ENCODE results near the gene PPP2R5C. TPM values are rescaled to one million over a fixed set of nuclear protein-coding genes. Genes with fewer than 3 reads are reported as not detected.

The PPP2R5C gene
- total and polyA plus RNA-seq, 2 donors = 144 to 175 TPM

- H3K27ac ChIP-seq (ENCODE audit: low read depth in 1 of 2, low read length in 1 of 2) = no peak overlapping the region
- no peaks in the 10 kb centered on the region for H3K36me3 ChIP-seq (ENCODE audit: control insufficient read depth in 2 of 2, insufficient read depth in 2 of 2, low read length in 1 of 2)
- 93% methylated on average over 4 of the region's 4 CpGs for WGBS
- no peak for DNase-seq (ENCODE audit: low read depth in 6 of 9, low spot score in 9 of 9)
- H3K27me3 ChIP-seq (ENCODE audit: control insufficient read depth in 2 of 2, insufficient read depth in 1 of 2, low read length in 1 of 2) = peaks cover 0 to 17% of the 10 kb centered on the region in 2 donors
- H3K4me3 ChIP-seq (ENCODE audit: low read length in 2 of 2) = no peak overlapping the region
- H3K4me1 ChIP-seq (ENCODE audit: control insufficient read depth in 2 of 2, insufficient read depth in 2 of 2, low read length in 2 of 2) = peaks cover 11 to 16% of the 10 kb centered on the region in 2 donors
- peaks cover 0 to 4% of the 10 kb centered on the region in 2 donors for H3K9me3 ChIP-seq (ENCODE audit: control insufficient read depth in 2 of 2, insufficient read depth in 1 of 2, low read length in 1 of 2)
These were observed 188.6 kb downstream of the PPP2R5C start for GRCh38 chr14:101950100-101950499.

GRCh38 chr14:101950516-101951215 lies 189.2 kb downstream of the PPP2R5C start:
- Histone ChIP-seq H3K4me1 (ENCODE audit: control insufficient read depth in 2 of 2, insufficient read depth in 2 of 2, low read length in 2 of 2) (peaks cover 11 to 16% of the 10 kb centered on the region in 2 donors), H3K4me3 (ENCODE audit: low read length in 2 of 2) (no peak overlapping the region), H3K27me3 (ENCODE audit: control insufficient read depth in 2 of 2, insufficient read depth in 1 of 2, low read length in 1 of 2) (peaks cover 0 to 12% of the 10 kb centered on the region in 2 donors), H3K36me3 (ENCODE audit: control insufficient read depth in 2 of 2, insufficient read depth in 2 of 2, low read length in 1 of 2) (no peaks in the 10 kb centered on the region), H3K27ac (ENCODE audit: low read depth in 1 of 2, low read length in 1 of 2) (no peak overlapping the region), H3K9me3 (ENCODE audit: control insufficient read depth in 2 of 2, insufficient read depth in 1 of 2, low read length in 1 of 2) (peaks cover 0 to 4% of the 10 kb centered on the region in 2 donors)
- WGBS = 97% methylated on average over 4 of the region's 4 CpGs
- no peak for DNase-seq (ENCODE audit: low read depth in 6 of 9, low spot score in 9 of 9)

- peaks cover 8 to 11% of the 10 kb centered on the region in 2 donors for H3K4me1 ChIP-seq (ENCODE audit: control insufficient read depth in 2 of 2, insufficient read depth in 2 of 2, low read length in 2 of 2)
- peaks cover 0 to 2% of the 10 kb centered on the region in 2 donors for H3K27me3 ChIP-seq (ENCODE audit: control insufficient read depth in 2 of 2, insufficient read depth in 1 of 2, low read length in 1 of 2)
- H3K36me3 ChIP-seq (ENCODE audit: control insufficient read depth in 2 of 2, insufficient read depth in 2 of 2, low read length in 1 of 2) = no peaks in the 10 kb centered on the region
- H3K9me3 ChIP-seq (ENCODE audit: control insufficient read depth in 2 of 2, insufficient read depth in 1 of 2, low read length in 1 of 2) = peaks cover 0 to 4% of the 10 kb centered on the region in 2 donors
- H3K4me3 ChIP-seq (ENCODE audit: low read length in 2 of 2) = no peak overlapping the region
- DNase-seq (ENCODE audit: low read depth in 6 of 9, low spot score in 9 of 9) = no peak
- 95% methylated on average over 8 of the region's 8 CpGs for WGBS
- no peak overlapping the region for H3K27ac ChIP-seq (ENCODE audit: low read depth in 1 of 2, low read length in 1 of 2)
These were observed 191.6 kb downstream of the PPP2R5C start for GRCh38 chr14:101953151-101953550.

- Histone ChIP-seq H3K36me3 (ENCODE audit: control insufficient read depth in 2 of 2, insufficient read depth in 2 of 2, low read length in 1 of 2) (no peaks in the 10 kb centered on the region), H3K4me1 (ENCODE audit: control insufficient read depth in 2 of 2, insufficient read depth in 2 of 2, low read length in 2 of 2) (no peaks in the 10 kb centered on the region), H3K9me3 (ENCODE audit: control insufficient read depth in 2 of 2, insufficient read depth in 1 of 2, low read length in 1 of 2) (no peaks in the 10 kb centered on the region), H3K27me3 (ENCODE audit: control insufficient read depth in 2 of 2, insufficient read depth in 1 of 2, low read length in 1 of 2) (peaks cover 0 to 2% of the 10 kb centered on the region in 2 donors), H3K27ac (ENCODE audit: low read depth in 1 of 2, low read length in 1 of 2) (no peak overlapping the region), H3K4me3 (ENCODE audit: low read length in 2 of 2) (no peak overlapping the region)
- DNase-seq (ENCODE audit: low read depth in 6 of 9, low spot score in 9 of 9) = no peak
- WGBS = 97% methylated on average over 6 of the region's 6 CpGs
These were observed 193.0 kb downstream of the PPP2R5C start for GRCh38 chr14:101954501-101954900.

GRCh38 chr14:101955695-101956161 lies 194.2 kb downstream of the PPP2R5C start:
- H3K27ac ChIP-seq (ENCODE audit: low read depth in 1 of 2, low read length in 1 of 2) = no peak overlapping the region
- H3K4me1 ChIP-seq (ENCODE audit: control insufficient read depth in 2 of 2, insufficient read depth in 2 of 2, low read length in 2 of 2) = no peaks in the 10 kb centered on the region
- H3K9me3 ChIP-seq (ENCODE audit: control insufficient read depth in 2 of 2, insufficient read depth in 1 of 2, low read length in 1 of 2) = no peaks in the 10 kb centered on the region
- H3K27me3 ChIP-seq (ENCODE audit: control insufficient read depth in 2 of 2, insufficient read depth in 1 of 2, low read length in 1 of 2) = peaks cover 0 to 2% of the 10 kb centered on the region in 2 donors
- no peaks in the 10 kb centered on the region for H3K36me3 ChIP-seq (ENCODE audit: control insufficient read depth in 2 of 2, insufficient read depth in 2 of 2, low read length in 1 of 2)
- DNase-seq (ENCODE audit: low read depth in 6 of 9, low spot score in 9 of 9) = no peak
- H3K4me3 ChIP-seq (ENCODE audit: low read length in 2 of 2) = no peak overlapping the region
- WGBS = 95% methylated on average over 34 of the region's 34 CpGs

GRCh38 chr14:101956179-101956885 lies 194.8 kb downstream of the PPP2R5C start:
- 96% methylated on average over 25 of the region's 25 CpGs for WGBS
- Histone ChIP-seq H3K9me3 (ENCODE audit: control insufficient read depth in 2 of 2, insufficient read depth in 1 of 2, low read length in 1 of 2) (peaks cover 0 to 4% of the 10 kb centered on the region in 2 donors), H3K4me1 (ENCODE audit: control insufficient read depth in 2 of 2, insufficient read depth in 2 of 2, low read length in 2 of 2) (peaks cover 0 to 2% of the 10 kb centered on the region in 2 donors), H3K27ac (ENCODE audit: low read depth in 1 of 2, low read length in 1 of 2) (no peak overlapping the region), H3K27me3 (ENCODE audit: control insufficient read depth in 2 of 2, insufficient read depth in 1 of 2, low read length in 1 of 2) (peaks cover 0 to 2% of the 10 kb centered on the region in 2 donors), H3K4me3 (ENCODE audit: low read length in 2 of 2) (no peak overlapping the region), H3K36me3 (ENCODE audit: control insufficient read depth in 2 of 2, insufficient read depth in 2 of 2, low read length in 1 of 2) (no peaks in the 10 kb centered on the region)
- DNase-seq (ENCODE audit: low read depth in 6 of 9, low spot score in 9 of 9) = no peak

GRCh38 chr14:101957406-101958234 lies 196.1 kb downstream of the PPP2R5C start:
- no peak overlapping the region for H3K27ac ChIP-seq (ENCODE audit: low read depth in 1 of 2, low read length in 1 of 2)
- WGBS = 96% methylated on average over 13 of the region's 13 CpGs
- DNase-seq (ENCODE audit: low read depth in 6 of 9, low spot score in 9 of 9) = no peak

GRCh38 chr14:101958418-101959180 lies 197.1 kb downstream of the PPP2R5C start:
- peaks cover 0 to 4% of the 10 kb centered on the region in 2 donors for H3K4me1 ChIP-seq (ENCODE audit: control insufficient read depth in 2 of 2, insufficient read depth in 2 of 2, low read length in 2 of 2)
- peaks cover 2% of the 10 kb centered on the region in 2 donors for H3K27me3 ChIP-seq (ENCODE audit: control insufficient read depth in 2 of 2, insufficient read depth in 1 of 2, low read length in 1 of 2)
- H3K4me3 ChIP-seq (ENCODE audit: low read length in 2 of 2) = no peak overlapping the region

More at GRCh38 chr14:101957406-101958234, 196.1 kb downstream of the PPP2R5C start:
- H3K4me3 ChIP-seq (ENCODE audit: low read length in 2 of 2) = no peak overlapping the region
- peaks cover 2% of the 10 kb centered on the region in 2 donors for H3K27me3 ChIP-seq (ENCODE audit: control insufficient read depth in 2 of 2, insufficient read depth in 1 of 2, low read length in 1 of 2)
- H3K9me3 ChIP-seq (ENCODE audit: control insufficient read depth in 2 of 2, insufficient read depth in 1 of 2, low read length in 1 of 2) = peaks cover 0 to 5% of the 10 kb centered on the region in 2 donors
- peaks cover 0 to 4% of the 10 kb centered on the region in 2 donors for H3K4me1 ChIP-seq (ENCODE audit: control insufficient read depth in 2 of 2, insufficient read depth in 2 of 2, low read length in 2 of 2)
- H3K36me3 ChIP-seq (ENCODE audit: control insufficient read depth in 2 of 2, insufficient read depth in 2 of 2, low read length in 1 of 2) = no peaks in the 10 kb centered on the region

More at GRCh38 chr14:101958418-101959180, 197.1 kb downstream of the PPP2R5C start:
- DNase-seq (ENCODE audit: low read depth in 6 of 9, low spot score in 9 of 9) = no peak
- WGBS = 95% methylated on average over 11 of the region's 11 CpGs
- H3K36me3 ChIP-seq (ENCODE audit: control insufficient read depth in 2 of 2, insufficient read depth in 2 of 2, low read length in 1 of 2) = no peaks in the 10 kb centered on the region
- H3K27ac ChIP-seq (ENCODE audit: low read depth in 1 of 2, low read length in 1 of 2) = no peak overlapping the region
- H3K9me3 ChIP-seq (ENCODE audit: control insufficient read depth in 2 of 2, insufficient read depth in 1 of 2, low read length in 1 of 2) = peaks cover 0 to 5% of the 10 kb centered on the region in 2 donors
